WTC11 (cell line): ENCODE data around the gene RNF181. TPM values are rescaled to one million over a fixed set of nuclear protein-coding genes. Genes with fewer than 3 reads are reported as not detected.

Experiments used
- ATAC-seq: fragments of 200-7000 bp; cut with Tn5 transposase; 2 replicates; pipeline ENCODE4 v1.10.0; 2021; ENCODE audit warnings: mild to moderate bottlenecking, moderate library complexity
- Bru-seq: library from RNA; stranded (reverse); fragments of 400-500 nt; gene quantifications from one replicate; lab custom pipeline; 2021; lab: Mats Ljungman, UMichigan
- CTCF ChIA-PET: fragments of 300-600 bp; sonication (Branson Sonifier 250); formaldehyde crosslinking; loops from one replicate; lab custom pipeline; 2021; ENCODE audit warnings: antibody characterized with exemption; lab: Charles Lee
- POLR2A ChIA-PET: fragments of 350-600 bp; sonication (Branson Sonifier 250); formaldehyde crosslinking; loops from one replicate; lab custom pipeline; 2021; ENCODE audit warnings: antibody characterized with exemption; lab: Charles Lee
- DNase-seq: peaks from one replicate; pipeline ENCODE4 v3.0.0; 2021; ENCODE audit warnings: low spot score
- H3K27ac Mint-ChIP-seq: 2 replicates; pipeline ENCODE4 v1.8.0; 2021; ENCODE audit warnings: mixed read lengths
- H3K27me3 Mint-ChIP-seq: 2 replicates; pipeline ENCODE4 v1.8.0; 2021; ENCODE audit warnings: low read depth, mild to moderate bottlenecking, moderate library complexity, mixed read lengths
- H3K36me3 Mint-ChIP-seq: 2 replicates; pipeline ENCODE4 v1.8.0; 2021; ENCODE audit warnings: mixed read lengths
- H3K4me1 Mint-ChIP-seq: 2 replicates; pipeline ENCODE4 v1.8.0; 2022; ENCODE audit warnings: mixed read lengths
- H3K4me3 Mint-ChIP-seq: 2 replicates; pipeline ENCODE4 v1.8.0; 2021; ENCODE audit warnings: mild to moderate bottlenecking, moderate library complexity, mixed read lengths
- H3K9me3 Mint-ChIP-seq: 2 replicates; pipeline ENCODE4 v1.8.0; 2021; ENCODE audit warnings: mixed read lengths
- ARID4B ChIP-seq: sonication (generic); formaldehyde crosslinking; IDR thresholded peaks from 2 replicates; pipeline ENCODE4 v1.8.0; 2023; ENCODE audit warnings: missing genetic modification reagents, mild to moderate bottlenecking, borderline replicate concordance
- CREM ChIP-seq: sonication (generic); formaldehyde crosslinking; IDR thresholded peaks from 2 replicates; pipeline ENCODE4 v1.8.1; 2022; ENCODE audit warnings: mild to moderate bottlenecking, missing genetic modification reagents, moderate library complexity
- FOXJ3 ChIP-seq: sonication (generic); formaldehyde crosslinking; IDR thresholded peaks from 2 replicates; pipeline ENCODE4 v1.9.0; 2021; ENCODE audit warnings: missing genetic modification reagents, mild to moderate bottlenecking, borderline replicate concordance
- FOXK1 ChIP-seq: sonication (generic); formaldehyde crosslinking; IDR thresholded peaks from 2 replicates; pipeline ENCODE4 v1.8.0; 2022; ENCODE audit warnings: mild to moderate bottlenecking, moderate library complexity, missing genetic modification reagents
- GABPB1 ChIP-seq: sonication (generic); formaldehyde crosslinking; IDR thresholded peaks from 2 replicates; pipeline ENCODE4 v1.8.1; 2023; ENCODE audit warnings: mild to moderate bottlenecking, missing genetic modification reagents
- GTF2I ChIP-seq: fragments of 250-450 bp; sonication (Bioruptor Pico); conservative IDR thresholded peaks from 2 replicates; pipeline ENCODE4 v1.4.0; 2021; ENCODE audit warnings: mild to moderate bottlenecking
- KAT7 ChIP-seq: sonication (generic); formaldehyde crosslinking; IDR thresholded peaks from 2 replicates; pipeline ENCODE4 v1.8.1; 2023; ENCODE audit warnings: missing genetic modification reagents, mild to moderate bottlenecking, borderline replicate concordance
- MLX ChIP-seq: sonication (generic); formaldehyde crosslinking; IDR thresholded peaks from 2 replicates; pipeline ENCODE4 v1.8.1; 2023; ENCODE audit warnings: mild to moderate bottlenecking, missing genetic modification reagents, moderate library complexity
- NFE2L1 ChIP-seq: sonication (generic); formaldehyde crosslinking; IDR thresholded peaks from 2 replicates; pipeline ENCODE4 v1.8.1; 2023; ENCODE audit warnings: missing genetic modification reagents
- NR3C1 ChIP-seq: sonication (generic); formaldehyde crosslinking; conservative IDR thresholded peaks from 2 replicates; pipeline ENCODE4 v1.8.1; 2023; ENCODE audit warnings: low read depth, mild to moderate bottlenecking, missing genetic modification reagents
- PRRX2 ChIP-seq: fragments of 250-450 bp; sonication (Bioruptor Pico); IDR thresholded peaks from 2 replicates; pipeline ENCODE4 v1.8.0; 2021; ENCODE audit warnings: mild to moderate bottlenecking
- RELA ChIP-seq: sonication (generic); formaldehyde crosslinking; IDR thresholded peaks from 2 replicates; pipeline ENCODE4 v1.8.1; 2022; ENCODE audit warnings: missing genetic modification reagents, mild to moderate bottlenecking, borderline replicate concordance
- TCF7 ChIP-seq: sonication (generic); formaldehyde crosslinking; IDR thresholded peaks from 2 replicates; pipeline ENCODE4 v1.8.0; 2022; ENCODE audit warnings: mild to moderate bottlenecking, low read depth, missing genetic modification reagents, moderate library complexity
- TP53 ChIP-seq: sonication (generic); formaldehyde crosslinking; IDR thresholded peaks from 2 replicates; pipeline ENCODE4 v1.8.1; 2023; ENCODE audit warnings: mild to moderate bottlenecking, missing genetic modification reagents
- ZBTB21 ChIP-seq: sonication (generic); formaldehyde crosslinking; IDR thresholded peaks from 2 replicates; pipeline ENCODE4 v1.8.1; 2023; ENCODE audit warnings: mild to moderate bottlenecking, missing genetic modification reagents, borderline replicate concordance
- ZNF219 ChIP-seq: sonication (generic); formaldehyde crosslinking; IDR thresholded peaks from 2 replicates; pipeline ENCODE4 v1.8.0; 2023; ENCODE audit warnings: missing genetic modification reagents, mild to moderate bottlenecking, borderline replicate concordance
- ZNF396 ChIP-seq: fragments of 250-450 bp; sonication (Bioruptor Pico); IDR thresholded peaks from 2 replicates; pipeline ENCODE4 v1.8.0; 2021; ENCODE audit warnings: mild to moderate bottlenecking, moderate library complexity, borderline replicate concordance
- ZNF423 ChIP-seq: fragments of 250-450 bp; sonication (Bioruptor Pico); IDR thresholded peaks from 2 replicates; pipeline ENCODE4 v2.1.2; 2022; ENCODE audit warnings: mild to moderate bottlenecking, moderate library complexity
- long read RNA-seq, 3 experiments: library from RNA in 1 of 3; library from capped mRNA in 1 of 3; library from polyadenylated mRNA in 1 of 3; unstranded in 2 of 3; stranded (forward) in 1 of 3; transcript quantifications; one replicate each; pipeline ENCODE4 v2.0.0, GENCODE V29; 2021
- total RNA-seq: library from RNA; stranded (reverse); gene quantifications from 3 replicates; pipeline ENCODE4 v1.2.3, GENCODE V29; 2021
- TF ChIP-seq, protein P1 (sequence below): sonication (generic); formaldehyde crosslinking; conservative IDR thresholded peaks from 2 replicates; pipeline ENCODE4 v1.8.1; 2023; ENCODE audit warnings: mild to moderate bottlenecking, low read depth, missing genetic modification reagents, moderate library complexity
- TF ChIP-seq, protein P2 (sequence below): sonication (generic); formaldehyde crosslinking; IDR thresholded peaks from 2 replicates; pipeline ENCODE4 v1.8.0; 2022; ENCODE audit warnings: mild to moderate bottlenecking, missing genetic modification reagents
- TF ChIP-seq, protein P3 (sequence below): fragments of 250-450 bp; sonication (Bioruptor Pico); IDR thresholded peaks from 2 replicates; pipeline ENCODE4 v1.9.0; 2021; ENCODE audit warnings: mild to moderate bottlenecking, borderline replicate concordance

RNF181 gene, protein sequence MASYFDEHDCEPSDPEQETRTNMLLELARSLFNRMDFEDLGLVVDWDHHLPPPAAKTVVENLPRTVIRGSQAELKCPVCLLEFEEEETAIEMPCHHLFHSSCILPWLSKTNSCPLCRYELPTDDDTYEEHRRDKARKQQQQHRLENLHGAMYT
- 95.4 to 108 TPM (median 102 TPM) in 3 replicates for total RNA-seq
- Bru-seq, nascent RNA = percentile 83 among the genes with signal in this experiment
- long read RNA-seq, experiment 1, transcript RNF181-201 (5 exons, 569 nt) = major isoform, 110 of 137 reads
- long read RNA-seq, experiment 1, partial matches to known transcripts = 0 of 137 reads
- long read RNA-seq, experiment 1, other reads (novel, unspliced or antisense) = 22 of 137 reads
- long read RNA-seq, experiment 2, transcript RNF181-201 (5 exons, 569 nt) = major isoform, 101 of 121 reads
- long read RNA-seq, experiment 2, partial matches to known transcripts = 2 of 121 reads
- long read RNA-seq, experiment 2, other reads (novel, unspliced or antisense) = 14 of 121 reads
- long read RNA-seq, experiment 3, partial matches to known transcripts = 0 of 3 reads
- long read RNA-seq, experiment 3, other reads (novel, unspliced or antisense) = 1 of 3 reads

DNA sequence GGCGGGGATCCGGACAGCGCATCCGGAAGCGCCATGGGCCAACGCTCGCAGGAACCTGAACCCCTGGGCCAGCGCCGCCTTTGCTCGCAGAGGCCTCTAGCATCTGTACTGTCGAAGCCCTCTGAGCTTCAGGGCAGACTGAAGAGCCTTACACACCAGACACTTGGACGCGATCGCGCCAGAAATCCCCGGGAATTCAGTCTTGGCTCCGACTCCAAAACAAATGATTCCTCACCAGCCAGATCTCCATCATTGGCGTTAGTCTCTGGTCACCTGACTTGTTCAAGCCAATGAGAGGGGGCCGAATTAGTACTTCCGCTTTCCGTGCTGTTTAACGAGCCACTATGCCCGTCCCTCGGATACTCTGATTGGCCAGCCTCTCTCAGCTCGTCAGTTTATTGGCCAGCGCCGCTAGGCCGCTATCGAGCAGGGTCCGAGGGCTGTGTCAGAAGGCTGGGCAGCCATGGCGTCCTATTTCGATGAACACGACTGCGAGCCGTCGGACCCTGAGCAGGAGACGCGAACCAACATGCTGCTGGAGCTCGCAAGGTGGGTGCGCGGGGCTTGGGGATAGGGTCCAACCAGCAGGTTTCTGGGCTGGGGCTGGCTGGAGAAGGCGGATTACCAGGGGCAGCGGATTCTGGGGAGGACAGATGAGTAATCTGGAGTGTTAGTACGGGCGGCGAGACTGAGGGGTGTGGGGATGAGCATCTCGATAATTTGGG lies at the start of gene RNF181:
RNF181 (plus strand) TSS at position 445 of the 725 bp plus-strand sequence; CDS start at position 464, 19 bp downstream.
- ChIA-PET CTCF (interaction anchor here (0.6 to 2.3 kb wide), 5 partner anchors 18 to 669 kb away, joined by 3 to 12 read pairs (median 7); partner anchors contain the start of genes GGCX and VAMP8), POLR2A (interaction anchor here (0.7 to 1.5 kb wide), 4 partner anchors 9 to 183 kb away, joined by 3 to 5 read pairs (median 4); partner anchors contain the start of gene VAMP8)
- Mint-ChIP-seq H3K27me3 (peaks cover 5% of the 10 kb centered on the region), H3K9me3 (no peaks in the 10 kb centered on the region), H3K4me3 (peak within 1 kb of the TSS; percentile 98), H3K36me3 (peaks cover 16% of the 10 kb centered on the region), H3K27ac (peak within 1 kb of the TSS; percentile 91), H3K4me1 (peaks cover 14% of the 10 kb centered on the region)
- DNase-seq (peak; percentile 91), ATAC-seq (peak; percentile 99)
- TF ChIP-seq, protein P1, sequence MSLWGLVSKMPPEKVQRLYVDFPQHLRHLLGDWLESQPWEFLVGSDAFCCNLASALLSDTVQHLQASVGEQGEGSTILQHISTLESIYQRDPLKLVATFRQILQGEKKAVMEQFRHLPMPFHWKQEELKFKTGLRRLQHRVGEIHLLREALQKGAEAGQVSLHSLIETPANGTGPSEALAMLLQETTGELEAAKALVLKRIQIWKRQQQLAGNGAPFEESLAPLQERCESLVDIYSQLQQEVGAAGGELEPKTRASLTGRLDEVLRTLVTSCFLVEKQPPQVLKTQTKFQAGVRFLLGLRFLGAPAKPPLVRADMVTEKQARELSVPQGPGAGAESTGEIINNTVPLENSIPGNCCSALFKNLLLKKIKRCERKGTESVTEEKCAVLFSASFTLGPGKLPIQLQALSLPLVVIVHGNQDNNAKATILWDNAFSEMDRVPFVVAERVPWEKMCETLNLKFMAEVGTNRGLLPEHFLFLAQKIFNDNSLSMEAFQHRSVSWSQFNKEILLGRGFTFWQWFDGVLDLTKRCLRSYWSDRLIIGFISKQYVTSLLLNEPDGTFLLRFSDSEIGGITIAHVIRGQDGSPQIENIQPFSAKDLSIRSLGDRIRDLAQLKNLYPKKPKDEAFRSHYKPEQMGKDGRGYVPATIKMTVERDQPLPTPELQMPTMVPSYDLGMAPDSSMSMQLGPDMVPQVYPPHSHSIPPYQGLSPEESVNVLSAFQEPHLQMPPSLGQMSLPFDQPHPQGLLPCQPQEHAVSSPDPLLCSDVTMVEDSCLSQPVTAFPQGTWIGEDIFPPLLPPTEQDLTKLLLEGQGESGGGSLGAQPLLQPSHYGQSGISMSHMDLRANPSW (CRISPR knock-in tag) = no peak
- peak; percentile 54; the same call in 1 of the 2 replicates for TF ChIP-seq CREM (CRISPR knock-in tag)
- TF ChIP-seq TCF7 (CRISPR knock-in tag) = no peak
- TF ChIP-seq FOXJ3 (CRISPR knock-in tag) = no peak
- TF ChIP-seq FOXK1 (CRISPR knock-in tag) = peak; percentile 73
- TF ChIP-seq ZBTB21 (CRISPR knock-in tag) = no peak
- no peak for TF ChIP-seq ZNF423
- peak; percentile 4; the same call in 1 of the 2 replicates for TF ChIP-seq ARID4B (CRISPR knock-in tag)
- no peak for TF ChIP-seq KAT7 (CRISPR knock-in tag)
- TF ChIP-seq, protein P2, sequence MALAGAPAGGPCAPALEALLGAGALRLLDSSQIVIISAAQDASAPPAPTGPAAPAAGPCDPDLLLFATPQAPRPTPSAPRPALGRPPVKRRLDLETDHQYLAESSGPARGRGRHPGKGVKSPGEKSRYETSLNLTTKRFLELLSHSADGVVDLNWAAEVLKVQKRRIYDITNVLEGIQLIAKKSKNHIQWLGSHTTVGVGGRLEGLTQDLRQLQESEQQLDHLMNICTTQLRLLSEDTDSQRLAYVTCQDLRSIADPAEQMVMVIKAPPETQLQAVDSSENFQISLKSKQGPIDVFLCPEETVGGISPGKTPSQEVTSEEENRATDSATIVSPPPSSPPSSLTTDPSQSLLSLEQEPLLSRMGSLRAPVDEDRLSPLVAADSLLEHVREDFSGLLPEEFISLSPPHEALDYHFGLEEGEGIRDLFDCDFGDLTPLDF = no peak
- TF ChIP-seq, protein P3, sequence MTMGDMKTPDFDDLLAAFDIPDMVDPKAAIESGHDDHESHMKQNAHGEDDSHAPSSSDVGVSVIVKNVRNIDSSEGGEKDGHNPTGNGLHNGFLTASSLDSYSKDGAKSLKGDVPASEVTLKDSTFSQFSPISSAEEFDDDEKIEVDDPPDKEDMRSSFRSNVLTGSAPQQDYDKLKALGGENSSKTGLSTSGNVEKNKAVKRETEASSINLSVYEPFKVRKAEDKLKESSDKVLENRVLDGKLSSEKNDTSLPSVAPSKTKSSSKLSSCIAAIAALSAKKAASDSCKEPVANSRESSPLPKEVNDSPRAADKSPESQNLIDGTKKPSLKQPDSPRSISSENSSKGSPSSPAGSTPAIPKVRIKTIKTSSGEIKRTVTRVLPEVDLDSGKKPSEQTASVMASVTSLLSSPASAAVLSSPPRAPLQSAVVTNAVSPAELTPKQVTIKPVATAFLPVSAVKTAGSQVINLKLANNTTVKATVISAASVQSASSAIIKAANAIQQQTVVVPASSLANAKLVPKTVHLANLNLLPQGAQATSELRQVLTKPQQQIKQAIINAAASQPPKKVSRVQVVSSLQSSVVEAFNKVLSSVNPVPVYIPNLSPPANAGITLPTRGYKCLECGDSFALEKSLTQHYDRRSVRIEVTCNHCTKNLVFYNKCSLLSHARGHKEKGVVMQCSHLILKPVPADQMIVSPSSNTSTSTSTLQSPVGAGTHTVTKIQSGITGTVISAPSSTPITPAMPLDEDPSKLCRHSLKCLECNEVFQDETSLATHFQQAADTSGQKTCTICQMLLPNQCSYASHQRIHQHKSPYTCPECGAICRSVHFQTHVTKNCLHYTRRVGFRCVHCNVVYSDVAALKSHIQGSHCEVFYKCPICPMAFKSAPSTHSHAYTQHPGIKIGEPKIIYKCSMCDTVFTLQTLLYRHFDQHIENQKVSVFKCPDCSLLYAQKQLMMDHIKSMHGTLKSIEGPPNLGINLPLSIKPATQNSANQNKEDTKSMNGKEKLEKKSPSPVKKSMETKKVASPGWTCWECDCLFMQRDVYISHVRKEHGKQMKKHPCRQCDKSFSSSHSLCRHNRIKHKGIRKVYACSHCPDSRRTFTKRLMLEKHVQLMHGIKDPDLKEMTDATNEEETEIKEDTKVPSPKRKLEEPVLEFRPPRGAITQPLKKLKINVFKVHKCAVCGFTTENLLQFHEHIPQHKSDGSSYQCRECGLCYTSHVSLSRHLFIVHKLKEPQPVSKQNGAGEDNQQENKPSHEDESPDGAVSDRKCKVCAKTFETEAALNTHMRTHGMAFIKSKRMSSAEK (CRISPR knock-in tag) = no peak
- no peak for TF ChIP-seq ZNF396 (CRISPR knock-in tag)
- TF ChIP-seq MLX (CRISPR knock-in tag) = no peak
- TF ChIP-seq RELA (CRISPR knock-in tag) = no peak
- TF ChIP-seq PRRX2 = no peak
- TF ChIP-seq GABPB1 (CRISPR knock-in tag) = peak; percentile 61
- TF ChIP-seq GTF2I = no peak
- no peak for TF ChIP-seq NFE2L1 (CRISPR knock-in tag)
- no peak for TF ChIP-seq NR3C1 (CRISPR knock-in tag)
- TF ChIP-seq ZNF219 (CRISPR knock-in tag) = no peak
- TF ChIP-seq TP53 (CRISPR knock-in tag) = no peak
